Measurements from ENCODE around the gene DPY30.

Gene DPY30

GRCh38 chr2:32010280-32010669 is 29.3 kb downstream of the DPY30 start:
- peak in 2 of 3 experiments; percentile 24 to 62 for DNase-seq (ENCODE audit: low read depth in 2 of 3, low spot score in 2 of 3)

GRCh38 chr2:32009516-32010256 is 29.9 kb downstream of the DPY30 start:
- peak; percentile 10 to 40 (median 19) for DNase-seq (ENCODE audit: low read depth in 2 of 3, low spot score in 2 of 3)

GRCh38 chr2:32008805-32009515 is 30.6 kb downstream of the DPY30 start:
- peak in 1 of 3 experiments; percentile 5 for DNase-seq (ENCODE audit: low read depth in 2 of 3, low spot score in 2 of 3)

- DNase-seq (ENCODE audit: low read depth in 2 of 3, low spot score in 2 of 3): no peak
These were observed 32.5 kb downstream of the DPY30 start for GRCh38 chr2:32007121-32007391.

- no peak for DNase-seq (ENCODE audit: low read depth in 2 of 3, low spot score in 2 of 3)
These were observed 34.1 kb downstream of the DPY30 start for GRCh38 chr2:32005371-32005976.

GRCh38 chr2:32003791-32004190 is 35.8 kb downstream of the DPY30 start:
- no peak for DNase-seq (ENCODE audit: low read depth in 2 of 3, low spot score in 2 of 3)

GRCh38 chr2:32002406-32002805 is 37.2 kb downstream of the DPY30 start:
- no peak for DNase-seq (ENCODE audit: low read depth in 2 of 3, low spot score in 2 of 3)

- DNase-seq (ENCODE audit: low read depth in 2 of 3, low spot score in 2 of 3): no peak
These were observed 40.2 kb downstream of the DPY30 start for GRCh38 chr2:31999438-31999837.

- DNase-seq (ENCODE audit: low read depth in 2 of 3, low spot score in 2 of 3): no peak
These were observed 40.7 kb downstream of the DPY30 start for GRCh38 chr2:31998731-31999383.

- no peak for DNase-seq (ENCODE audit: low read depth in 2 of 3, low spot score in 2 of 3)
These were observed 42.0 kb downstream of the DPY30 start for GRCh38 chr2:31997653-31998052.

- DNase-seq (ENCODE audit: low read depth in 2 of 3, low spot score in 2 of 3): no peak
These were observed 42.9 kb downstream of the DPY30 start for GRCh38 chr2:31996571-31997150.

GRCh38 chr2:31992934-31993333 is 46.7 kb downstream of the DPY30 start:
- DNase-seq (ENCODE audit: low read depth in 2 of 3, low spot score in 2 of 3): no peak

GRCh38 chr2:31992025-31992579 is 47.5 kb downstream of the DPY30 start:
- no peak for DNase-seq (ENCODE audit: low read depth in 2 of 3, low spot score in 2 of 3)

- DNase-seq (ENCODE audit: low read depth in 2 of 3, low spot score in 2 of 3): no peak
These were observed 49.7 kb downstream of the DPY30 start for GRCh38 chr2:31989946-31990345.

GRCh38 chr2:31987454-31988220 is 52.0 kb downstream of the DPY30 start:
- no peak for DNase-seq (ENCODE audit: low read depth in 2 of 3, low spot score in 2 of 3)

- DNase-seq (ENCODE audit: low read depth in 2 of 3, low spot score in 2 of 3): no peak
These were observed 52.7 kb downstream of the DPY30 start for GRCh38 chr2:31986906-31987305.

GRCh38 chr2:31983762-31984467 is 55.7 kb downstream of the DPY30 start:
- DNase-seq (ENCODE audit: low read depth in 2 of 3, low spot score in 2 of 3): no peak

GRCh38 chr2:31980674-31981356 is 58.8 kb downstream of the DPY30 start:
- DNase-seq (ENCODE audit: low read depth in 2 of 3, low spot score in 2 of 3): no peak

GRCh38 chr2:31979956-31980355 is 59.6 kb downstream of the DPY30 start:
- DNase-seq (ENCODE audit: low read depth in 2 of 3, low spot score in 2 of 3): no peak
